ENCODE data around the gene B4GALT5. TPM values are rescaled to one million over a fixed set of nuclear protein-coding genes. Genes with fewer than 3 reads are reported as not detected.

Gene B4GALT5
- total RNA-seq, 1 donor from 2014 or later = 72.9 TPM

DNA sequence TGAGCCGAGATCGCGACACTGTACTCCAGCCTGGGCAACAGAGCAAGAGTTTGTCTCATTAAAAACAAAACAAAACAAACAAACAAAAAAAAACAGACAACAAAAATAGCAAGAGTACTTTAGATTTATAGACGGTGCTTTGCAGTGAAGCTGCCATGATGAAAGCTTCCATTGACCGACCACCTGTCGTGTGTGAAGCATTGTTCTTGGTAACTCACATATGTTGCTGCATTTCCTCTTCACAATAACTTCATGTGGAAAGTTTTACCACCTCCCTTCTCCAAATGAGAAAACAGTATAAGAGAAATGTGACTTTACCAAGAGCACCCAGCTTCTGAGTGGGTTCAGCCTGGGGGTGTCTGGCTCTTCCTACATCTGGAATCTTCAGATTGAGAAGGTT is 89.4 kb downstream of the B4GALT5 start:
- no peak overlapping the region for H3K4me3 Mint-ChIP-seq
- DNase-seq (no peak), ATAC-seq (ENCODE audit: low read depth) (no peak)
- ChIA-PET CTCF (interaction anchor here (1.5 to 1.6 kb wide), 2 partner anchors 12 to 222 kb away, joined by 4 read pairs; no protein-coding TSS in a partner anchor), POLR2A (interaction anchor here (1.2 kb wide), 1 partner anchor 46 kb away, joined by 3 read pairs; no protein-coding TSS in a partner anchor)
- no peaks in the 10 kb centered on the region for H3K36me3 Mint-ChIP-seq (ENCODE audit: low read depth)
- intact Hi-C loops (cut with micrococcal nuclease) = no loop called here
- H3K27ac Mint-ChIP-seq = no peak overlapping the region
- H3K27me3 Mint-ChIP-seq = peaks cover 9% of the 10 kb centered on the region
- no peak for TF ChIP-seq CTCF (IDR thresholded peaks at IDR 0.05)
- H3K4me1 Mint-ChIP-seq = peaks cover 31% of the 10 kb centered on the region
- H3K9me3 Mint-ChIP-seq = peaks cover 2% of the 10 kb centered on the region

GRCh38 chr20:49622243-49622642 is 91.4 kb downstream of the B4GALT5 start:
- Mint-ChIP-seq H3K27ac (no peak overlapping the region), H3K27me3 (peaks cover 9% of the 10 kb centered on the region), H3K36me3 (ENCODE audit: low read depth) (no peaks in the 10 kb centered on the region), H3K4me3 (no peak overlapping the region), H3K9me3 (no peaks in the 10 kb centered on the region), H3K4me1 (peaks cover 28% of the 10 kb centered on the region)
- no peak for TF ChIP-seq CTCF (IDR thresholded peaks at IDR 0.05)
- ChIA-PET POLR2A (no interaction called here), CTCF (interaction anchor here (2.8 kb wide), 1 partner anchor 11 kb away, joined by 14 read pairs; no protein-coding TSS in a partner anchor)
- ATAC-seq (ENCODE audit: low read depth) = no peak
- intact Hi-C loops (cut with micrococcal nuclease) = no loop called here
- DNase-seq = no peak

GRCh38 chr20:49620364-49621240 is 93.1 kb downstream of the B4GALT5 start:
- Mint-ChIP-seq H3K4me1 (peaks cover 14% of the 10 kb centered on the region), H3K9me3 (no peaks in the 10 kb centered on the region), H3K27ac (no peak overlapping the region), H3K36me3 (ENCODE audit: low read depth) (no peaks in the 10 kb centered on the region), H3K4me3 (no peak overlapping the region), H3K27me3 (peaks cover 3% of the 10 kb centered on the region)
- TF ChIP-seq CTCF (IDR thresholded peaks at IDR 0.05) = no peak
- ATAC-seq (ENCODE audit: low read depth) (peak; percentile 87), DNase-seq (peak; percentile 42)
- ChIA-PET CTCF (interaction anchor here (1.0 to 2.8 kb wide), 3 partner anchors 10 to 226 kb away, joined by 4 to 14 read pairs (median 5); no protein-coding TSS in a partner anchor), POLR2A (interaction anchor here (0.6 to 2.3 kb wide), 14 partner anchors 8 to 226 kb away, joined by 3 to 29 read pairs (median 4); partner anchors contain the start of genes B4GALT5 and SLC9A8)
- intact Hi-C loops (cut with micrococcal nuclease) = loop anchor here (1.0 kb wide), 7 partner anchors 9 to 192 kb away; partner anchors contain the start of genes B4GALT5 and SLC9A8

DNA sequence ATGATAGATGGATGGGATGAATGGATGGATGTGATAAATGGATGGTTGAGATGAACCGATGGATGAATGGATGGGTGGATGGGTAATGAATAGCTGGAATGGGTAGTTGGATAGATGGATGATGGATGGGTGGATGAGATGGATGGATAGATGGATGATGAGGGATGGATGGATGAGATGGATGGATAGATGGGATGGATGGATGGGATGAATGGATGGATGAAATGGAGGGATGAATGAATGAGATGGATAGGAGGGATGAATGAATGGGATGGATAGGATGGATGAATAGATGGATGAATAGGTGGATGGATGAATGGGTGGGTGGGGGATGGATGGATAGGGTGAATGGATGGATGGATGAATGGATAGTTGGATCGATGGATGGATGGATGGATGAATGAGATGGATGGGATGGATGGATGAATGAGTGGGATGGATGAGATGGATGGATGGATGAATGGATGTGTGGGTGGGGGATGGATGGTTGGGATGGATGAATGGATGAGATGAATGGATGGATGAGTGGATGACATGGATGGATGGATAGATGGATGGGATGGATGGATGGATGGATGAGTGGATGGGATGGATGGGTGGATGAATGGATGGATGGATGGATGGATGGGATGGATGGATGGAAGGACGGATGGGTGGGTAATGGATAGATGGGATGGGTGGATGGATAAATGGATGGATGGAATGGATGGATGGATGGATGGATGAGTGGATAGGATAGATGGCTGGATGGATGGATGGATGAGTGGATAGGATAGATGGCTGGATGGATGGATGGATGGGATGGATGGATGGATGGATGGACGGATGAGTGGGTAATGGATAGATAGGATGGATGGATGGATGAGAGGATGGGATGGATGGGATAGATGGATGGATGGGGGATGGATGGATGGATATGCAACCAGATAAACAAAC is 94.3 kb downstream of the B4GALT5 start:
- no peak overlapping the region for H3K27ac Mint-ChIP-seq
- H3K27me3 Mint-ChIP-seq = peaks cover 3% of the 10 kb centered on the region
- intact Hi-C loops (cut with micrococcal nuclease) = loop anchor here (1.0 kb wide), 7 partner anchors 8 to 193 kb away; partner anchors contain the start of genes B4GALT5 and SLC9A8
- TF ChIP-seq CTCF (IDR thresholded peaks at IDR 0.05) = no peak
- ChIA-PET POLR2A (interaction anchor here (0.7 to 2.3 kb wide), 6 partner anchors 9 to 193 kb away, joined by 3 to 29 read pairs (median 10); partner anchors contain the start of genes B4GALT5 and SLC9A8), CTCF (interaction anchor here (1.1 to 2.8 kb wide), 3 partner anchors 8 to 227 kb away, joined by 3 to 14 read pairs (median 5); no protein-coding TSS in a partner anchor)
- peaks cover 7% of the 10 kb centered on the region for H3K4me1 Mint-ChIP-seq
- DNase-seq (no peak), ATAC-seq (ENCODE audit: low read depth) (no peak)
- H3K36me3 Mint-ChIP-seq (ENCODE audit: low read depth) = no peaks in the 10 kb centered on the region
- no peaks in the 10 kb centered on the region for H3K9me3 Mint-ChIP-seq
- no peak overlapping the region for H3K4me3 Mint-ChIP-seq
